WTC11 (cell line): Measurements from ENCODE around the gene SLC38A3. TPM values are rescaled to one million over a fixed set of nuclear protein-coding genes. Genes with fewer than 3 reads are reported as not detected.

Experiments used
- ATAC-seq: fragments of 200-7000 bp; cut with Tn5 transposase; 2 replicates; pipeline ENCODE4 v1.10.0; 2021; ENCODE audit warnings: mild to moderate bottlenecking, moderate library complexity
- CTCF ChIA-PET: fragments of 300-600 bp; sonication (Branson Sonifier 250); formaldehyde crosslinking; loops from one replicate; lab custom pipeline; 2021; ENCODE audit warnings: antibody characterized with exemption; lab: Charles Lee
- POLR2A ChIA-PET: fragments of 350-600 bp; sonication (Branson Sonifier 250); formaldehyde crosslinking; loops from one replicate; lab custom pipeline; 2021; ENCODE audit warnings: antibody characterized with exemption; lab: Charles Lee
- DNase-seq: peaks from one replicate; pipeline ENCODE4 v3.0.0; 2021; ENCODE audit warnings: low spot score
- H3K27ac Mint-ChIP-seq: 2 replicates; pipeline ENCODE4 v1.8.0; 2021; ENCODE audit warnings: mixed read lengths
- H3K27me3 Mint-ChIP-seq: 2 replicates; pipeline ENCODE4 v1.8.0; 2021; ENCODE audit warnings: low read depth, mild to moderate bottlenecking, moderate library complexity, mixed read lengths
- H3K36me3 Mint-ChIP-seq: 2 replicates; pipeline ENCODE4 v1.8.0; 2021; ENCODE audit warnings: mixed read lengths
- H3K4me1 Mint-ChIP-seq: 2 replicates; pipeline ENCODE4 v1.8.0; 2022; ENCODE audit warnings: mixed read lengths
- H3K4me3 Mint-ChIP-seq: 2 replicates; pipeline ENCODE4 v1.8.0; 2021; ENCODE audit warnings: mild to moderate bottlenecking, moderate library complexity, mixed read lengths
- H3K9me3 Mint-ChIP-seq: 2 replicates; pipeline ENCODE4 v1.8.0; 2021; ENCODE audit warnings: mixed read lengths
- FOXP1 ChIP-seq: sonication (generic); formaldehyde crosslinking; IDR thresholded peaks from 2 replicates; pipeline ENCODE4 v1.8.0; 2022; ENCODE audit warnings: missing genetic modification reagents, mild to moderate bottlenecking, moderate library complexity, borderline replicate concordance
- GABPB1 ChIP-seq: sonication (generic); formaldehyde crosslinking; IDR thresholded peaks from 2 replicates; pipeline ENCODE4 v1.8.1; 2023; ENCODE audit warnings: mild to moderate bottlenecking, missing genetic modification reagents
- GRHL2 ChIP-seq: fragments of 250-450 bp; sonication (Bioruptor Pico); IDR thresholded peaks from 2 replicates; pipeline ENCODE4 v1.8.0; 2022; ENCODE audit warnings: mild to moderate bottlenecking, moderate library complexity; ENCODE audit not compliant: insufficient replicate concordance, severe bottlenecking
- GTF2I ChIP-seq: fragments of 250-450 bp; sonication (Bioruptor Pico); conservative IDR thresholded peaks from 2 replicates; pipeline ENCODE4 v1.4.0; 2021; ENCODE audit warnings: mild to moderate bottlenecking
- IRF2 ChIP-seq: sonication (generic); formaldehyde crosslinking; IDR thresholded peaks from 2 replicates; pipeline ENCODE4 v1.8.0; 2022; ENCODE audit warnings: low read depth, missing genetic modification reagents, borderline replicate concordance
- JAZF1 ChIP-seq: fragments of 250-450 bp; sonication (Bioruptor Pico); IDR thresholded peaks from 2 replicates; pipeline ENCODE4 v1.9.0; 2021; ENCODE audit warnings: moderate library complexity, mild to moderate bottlenecking, inconsistent platforms
- MXD4 ChIP-seq: fragments of 250-450 bp; sonication (Bioruptor Pico); IDR thresholded peaks from 2 replicates; pipeline ENCODE4 v1.8.0; 2021; ENCODE audit warnings: mild to moderate bottlenecking, moderate library complexity, borderline replicate concordance
- NFATC4 ChIP-seq: fragments of 250-450 bp; sonication (Bioruptor Pico); IDR thresholded peaks from 2 replicates; pipeline ENCODE4 v1.9.0; 2021; ENCODE audit warnings: mild to moderate bottlenecking
- NFYB ChIP-seq: sonication (generic); formaldehyde crosslinking; conservative IDR thresholded peaks from 2 replicates; pipeline ENCODE4 v1.8.0; 2022; ENCODE audit warnings: low read depth, missing genetic modification reagents
- NR2C2 ChIP-seq: sonication (generic); formaldehyde crosslinking; IDR thresholded peaks from 2 replicates; pipeline ENCODE4 v1.8.0; 2022; ENCODE audit warnings: mild to moderate bottlenecking, missing genetic modification reagents
- SP1 ChIP-seq: sonication (generic); formaldehyde crosslinking; conservative IDR thresholded peaks from 2 replicates; pipeline ENCODE4 v1.8.1; 2022; ENCODE audit warnings: missing genetic modification reagents
- total RNA-seq: library from RNA; stranded (reverse); gene quantifications from 3 replicates; pipeline ENCODE4 v1.2.3, GENCODE V29; 2021
- TF ChIP-seq, protein P1 (sequence below): sonication (generic); formaldehyde crosslinking; IDR thresholded peaks from 2 replicates; pipeline ENCODE4 v1.8.1; 2022; ENCODE audit warnings: mild to moderate bottlenecking, missing genetic modification reagents, moderate library complexity, borderline replicate concordance
- TF ChIP-seq, protein P2 (sequence below): sonication (generic); formaldehyde crosslinking; conservative IDR thresholded peaks from 2 replicates; pipeline ENCODE4 v1.8.1; 2023; ENCODE audit warnings: mild to moderate bottlenecking, low read depth, missing genetic modification reagents, moderate library complexity
- TF ChIP-seq, protein P3 (sequence below): fragments of 250-450 bp; sonication (Bioruptor Pico); IDR thresholded peaks from 2 replicates; pipeline ENCODE4 v1.8.0; 2021; ENCODE audit warnings: mild to moderate bottlenecking
- TF ChIP-seq, protein P4 (sequence below): sonication (generic); formaldehyde crosslinking; IDR thresholded peaks from 2 replicates; pipeline ENCODE4 v1.8.1; 2023; ENCODE audit warnings: mild to moderate bottlenecking, missing genetic modification reagents, borderline replicate concordance
- TF ChIP-seq, protein P5 (sequence below): sonication (generic); formaldehyde crosslinking; IDR thresholded peaks from 2 replicates; pipeline ENCODE4 v1.8.1; 2023; ENCODE audit warnings: mild to moderate bottlenecking, missing genetic modification reagents, moderate library complexity

Gene SLC38A3
- total RNA-seq, 1 experiment from 2014 or later: 0.90 TPM

DNA sequence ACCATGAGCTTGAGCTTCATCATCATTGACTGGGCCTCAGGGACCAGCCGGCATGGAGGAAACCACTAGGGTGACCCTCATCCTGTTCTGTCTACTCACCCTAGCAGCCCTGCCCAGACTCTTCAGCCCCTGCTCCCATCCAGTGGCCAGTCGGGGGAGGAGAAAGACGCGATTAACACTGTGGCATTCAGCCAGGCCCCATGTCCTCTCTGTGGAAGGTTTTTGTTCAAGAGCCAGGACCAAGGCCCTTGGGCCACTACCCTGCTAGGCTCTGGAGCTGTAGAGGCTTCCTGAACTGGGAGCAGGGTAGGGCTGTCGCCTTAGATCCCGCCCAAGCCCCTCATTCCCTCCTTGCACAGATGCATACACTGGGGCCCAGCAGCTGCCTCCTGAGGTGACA, 15.0 kb downstream of the SLC38A3 start (continued):
- TF ChIP-seq, protein P1, sequence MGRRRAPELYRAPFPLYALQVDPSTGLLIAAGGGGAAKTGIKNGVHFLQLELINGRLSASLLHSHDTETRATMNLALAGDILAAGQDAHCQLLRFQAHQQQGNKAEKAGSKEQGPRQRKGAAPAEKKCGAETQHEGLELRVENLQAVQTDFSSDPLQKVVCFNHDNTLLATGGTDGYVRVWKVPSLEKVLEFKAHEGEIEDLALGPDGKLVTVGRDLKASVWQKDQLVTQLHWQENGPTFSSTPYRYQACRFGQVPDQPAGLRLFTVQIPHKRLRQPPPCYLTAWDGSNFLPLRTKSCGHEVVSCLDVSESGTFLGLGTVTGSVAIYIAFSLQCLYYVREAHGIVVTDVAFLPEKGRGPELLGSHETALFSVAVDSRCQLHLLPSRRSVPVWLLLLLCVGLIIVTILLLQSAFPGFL (CRISPR knock-in tag): no peak
- TF ChIP-seq, protein P2, sequence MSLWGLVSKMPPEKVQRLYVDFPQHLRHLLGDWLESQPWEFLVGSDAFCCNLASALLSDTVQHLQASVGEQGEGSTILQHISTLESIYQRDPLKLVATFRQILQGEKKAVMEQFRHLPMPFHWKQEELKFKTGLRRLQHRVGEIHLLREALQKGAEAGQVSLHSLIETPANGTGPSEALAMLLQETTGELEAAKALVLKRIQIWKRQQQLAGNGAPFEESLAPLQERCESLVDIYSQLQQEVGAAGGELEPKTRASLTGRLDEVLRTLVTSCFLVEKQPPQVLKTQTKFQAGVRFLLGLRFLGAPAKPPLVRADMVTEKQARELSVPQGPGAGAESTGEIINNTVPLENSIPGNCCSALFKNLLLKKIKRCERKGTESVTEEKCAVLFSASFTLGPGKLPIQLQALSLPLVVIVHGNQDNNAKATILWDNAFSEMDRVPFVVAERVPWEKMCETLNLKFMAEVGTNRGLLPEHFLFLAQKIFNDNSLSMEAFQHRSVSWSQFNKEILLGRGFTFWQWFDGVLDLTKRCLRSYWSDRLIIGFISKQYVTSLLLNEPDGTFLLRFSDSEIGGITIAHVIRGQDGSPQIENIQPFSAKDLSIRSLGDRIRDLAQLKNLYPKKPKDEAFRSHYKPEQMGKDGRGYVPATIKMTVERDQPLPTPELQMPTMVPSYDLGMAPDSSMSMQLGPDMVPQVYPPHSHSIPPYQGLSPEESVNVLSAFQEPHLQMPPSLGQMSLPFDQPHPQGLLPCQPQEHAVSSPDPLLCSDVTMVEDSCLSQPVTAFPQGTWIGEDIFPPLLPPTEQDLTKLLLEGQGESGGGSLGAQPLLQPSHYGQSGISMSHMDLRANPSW (CRISPR knock-in tag): no peak

DNA sequence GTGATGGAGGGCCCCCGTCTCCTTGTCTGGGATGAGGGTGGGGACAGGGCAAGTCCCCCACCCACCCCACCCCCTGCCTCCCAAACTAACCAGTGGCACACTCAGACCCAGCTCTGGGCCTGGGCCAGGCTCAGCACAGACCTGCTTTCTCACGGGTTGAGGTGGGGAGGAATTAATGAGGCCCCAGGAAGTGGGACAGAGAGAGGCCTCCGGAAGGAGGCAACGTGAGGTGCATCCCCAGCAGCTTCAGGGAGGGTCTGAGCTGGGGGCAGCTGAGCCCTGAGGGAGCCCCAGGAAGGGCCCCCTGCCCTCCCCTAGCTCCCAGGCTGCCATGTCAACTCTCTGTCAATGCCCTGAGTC, 16.0 kb downstream of the SLC38A3 start:
- H3K36me3 Mint-ChIP-seq: no peaks in the 10 kb centered on the region
- DNase-seq (no peak), ATAC-seq (no peak)
- TF ChIP-seq GABPB1: no peak
- TF ChIP-seq, protein P3, sequence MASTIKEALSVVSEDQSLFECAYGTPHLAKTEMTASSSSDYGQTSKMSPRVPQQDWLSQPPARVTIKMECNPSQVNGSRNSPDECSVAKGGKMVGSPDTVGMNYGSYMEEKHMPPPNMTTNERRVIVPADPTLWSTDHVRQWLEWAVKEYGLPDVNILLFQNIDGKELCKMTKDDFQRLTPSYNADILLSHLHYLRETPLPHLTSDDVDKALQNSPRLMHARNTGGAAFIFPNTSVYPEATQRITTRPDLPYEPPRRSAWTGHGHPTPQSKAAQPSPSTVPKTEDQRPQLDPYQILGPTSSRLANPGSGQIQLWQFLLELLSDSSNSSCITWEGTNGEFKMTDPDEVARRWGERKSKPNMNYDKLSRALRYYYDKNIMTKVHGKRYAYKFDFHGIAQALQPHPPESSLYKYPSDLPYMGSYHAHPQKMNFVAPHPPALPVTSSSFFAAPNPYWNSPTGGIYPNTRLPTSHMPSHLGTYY (CRISPR knock-in tag): no peak
- no peak for TF ChIP-seq GRHL2 (CRISPR knock-in tag)
- TF ChIP-seq IRF2 (CRISPR knock-in tag): no peak
- TF ChIP-seq FOXP1 (CRISPR knock-in tag): no peak
- TF ChIP-seq JAZF1 (CRISPR knock-in tag): no peak
- TF ChIP-seq MXD4 (CRISPR knock-in tag): no peak
- no peak for TF ChIP-seq SP1 (CRISPR knock-in tag)
- TF ChIP-seq GTF2I (CRISPR knock-in tag): no peak
- no peak for TF ChIP-seq NFYB (CRISPR knock-in tag)
- TF ChIP-seq, protein P4, sequence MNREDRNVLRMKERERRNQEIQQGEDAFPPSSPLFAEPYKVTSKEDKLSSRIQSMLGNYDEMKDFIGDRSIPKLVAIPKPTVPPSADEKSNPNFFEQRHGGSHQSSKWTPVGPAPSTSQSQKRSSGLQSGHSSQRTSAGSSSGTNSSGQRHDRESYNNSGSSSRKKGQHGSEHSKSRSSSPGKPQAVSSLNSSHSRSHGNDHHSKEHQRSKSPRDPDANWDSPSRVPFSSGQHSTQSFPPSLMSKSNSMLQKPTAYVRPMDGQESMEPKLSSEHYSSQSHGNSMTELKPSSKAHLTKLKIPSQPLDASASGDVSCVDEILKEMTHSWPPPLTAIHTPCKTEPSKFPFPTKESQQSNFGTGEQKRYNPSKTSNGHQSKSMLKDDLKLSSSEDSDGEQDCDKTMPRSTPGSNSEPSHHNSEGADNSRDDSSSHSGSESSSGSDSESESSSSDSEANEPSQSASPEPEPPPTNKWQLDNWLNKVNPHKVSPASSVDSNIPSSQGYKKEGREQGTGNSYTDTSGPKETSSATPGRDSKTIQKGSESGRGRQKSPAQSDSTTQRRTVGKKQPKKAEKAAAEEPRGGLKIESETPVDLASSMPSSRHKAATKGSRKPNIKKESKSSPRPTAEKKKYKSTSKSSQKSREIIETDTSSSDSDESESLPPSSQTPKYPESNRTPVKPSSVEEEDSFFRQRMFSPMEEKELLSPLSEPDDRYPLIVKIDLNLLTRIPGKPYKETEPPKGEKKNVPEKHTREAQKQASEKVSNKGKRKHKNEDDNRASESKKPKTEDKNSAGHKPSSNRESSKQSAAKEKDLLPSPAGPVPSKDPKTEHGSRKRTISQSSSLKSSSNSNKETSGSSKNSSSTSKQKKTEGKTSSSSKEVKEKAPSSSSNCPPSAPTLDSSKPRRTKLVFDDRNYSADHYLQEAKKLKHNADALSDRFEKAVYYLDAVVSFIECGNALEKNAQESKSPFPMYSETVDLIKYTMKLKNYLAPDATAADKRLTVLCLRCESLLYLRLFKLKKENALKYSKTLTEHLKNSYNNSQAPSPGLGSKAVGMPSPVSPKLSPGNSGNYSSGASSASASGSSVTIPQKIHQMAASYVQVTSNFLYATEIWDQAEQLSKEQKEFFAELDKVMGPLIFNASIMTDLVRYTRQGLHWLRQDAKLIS (CRISPR knock-in tag): no peak
- no peak for TF ChIP-seq NR2C2
- TF ChIP-seq NFATC4 (CRISPR knock-in tag): no peak
- TF ChIP-seq, protein P5, sequence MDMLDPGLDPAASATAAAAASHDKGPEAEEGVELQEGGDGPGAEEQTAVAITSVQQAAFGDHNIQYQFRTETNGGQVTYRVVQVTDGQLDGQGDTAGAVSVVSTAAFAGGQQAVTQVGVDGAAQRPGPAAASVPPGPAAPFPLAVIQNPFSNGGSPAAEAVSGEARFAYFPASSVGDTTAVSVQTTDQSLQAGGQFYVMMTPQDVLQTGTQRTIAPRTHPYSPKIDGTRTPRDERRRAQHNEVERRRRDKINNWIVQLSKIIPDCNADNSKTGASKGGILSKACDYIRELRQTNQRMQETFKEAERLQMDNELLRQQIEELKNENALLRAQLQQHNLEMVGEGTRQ (CRISPR knock-in tag): no peak
- H3K4me1 Mint-ChIP-seq: peaks cover 7% of the 10 kb centered on the region
- no peaks in the 10 kb centered on the region for H3K9me3 Mint-ChIP-seq
- H3K4me3 Mint-ChIP-seq: no peak overlapping the region
- no peak overlapping the region for H3K27ac Mint-ChIP-seq
- POLR2A ChIA-PET: interaction anchor here (1.1 kb wide), 1 partner anchor 27 kb away, joined by 7 read pairs; no protein-coding TSS in a partner anchor
- H3K27me3 Mint-ChIP-seq: no peaks in the 10 kb centered on the region
- CTCF ChIA-PET: interaction anchor here (0.6 to 17.1 kb wide), 29 partner anchors 9 to 154 kb away, joined by 3 to 604 read pairs (median 6); partner anchors contain the start of genes GNAI2, GNAT1, HYAL1 and RASSF1
